ENCODE data around the gene PRR19.
A peak's percentile ranks its signal among the peaks of the same experiment; 100 is the strongest.
"Not testable (repeated sequence)": the region's sequence is repeated elsewhere in the genome, so short reads cannot be mapped to it uniquely, and the experiment has no call there.

PRR19 gene

GRCh38 chr19:42301646-42302203 lies at the start of gene PRR19:
Gene PRR19 (plus strand): TSS chr19:42302132. CDS start chr19:42309585, 7,453 bp downstream.
- no peak for DNase-seq

GRCh38 chr19:42252365-42253244 lies 49.3 kb upstream of the PRR19 start:
- DNase-seq, result no peak

- no peak for DNase-seq
Observed at GRCh38 chr19:42253245-42254088, 48.5 kb upstream of the PRR19 start.

- DNase-seq, result no peak
Observed at GRCh38 chr19:42254089-42254849, 47.7 kb upstream of the PRR19 start.

GRCh38 chr19:42254850-42255765 lies 46.8 kb upstream of the PRR19 start, which contains the start of gene ERF:
Gene ERF (minus strand): TSS chr19:42255128. CDS start chr19:42254999, 129 bp downstream.
- DNase-seq, result peak; percentile 77

GRCh38 chr19:42255766-42256745 lies 45.9 kb upstream of the PRR19 start:
- no peak for DNase-seq

GRCh38 chr19:42257842-42258241 lies 44.1 kb upstream of the PRR19 start:
- DNase-seq, result not testable (repeated sequence)

GRCh38 chr19:42261763-42262162 lies 40.2 kb upstream of the PRR19 start:
- no peak for DNase-seq

GRCh38 chr19:42266105-42266504 lies 35.8 kb upstream of the PRR19 start:
- not testable (repeated sequence) for DNase-seq

- not testable (repeated sequence) for DNase-seq
Observed at GRCh38 chr19:42266928-42267603, 34.9 kb upstream of the PRR19 start.

GRCh38 chr19:42267644-42268141 lies 34.2 kb upstream of the PRR19 start:
- no peak for DNase-seq

GRCh38 chr19:42268142-42268703 lies 33.7 kb upstream of the PRR19 start:
- DNase-seq, result peak; percentile 99

- DNase-seq, result peak; percentile 100
Observed at GRCh38 chr19:42268704-42269477, 33.0 kb upstream of the PRR19 start, which contains the start of gene CIC. Gene CIC (plus strand): TSS chr19:42269252. CDS start chr19:42271784, 2,532 bp downstream.

GRCh38 chr19:42269478-42270345 lies 32.2 kb upstream of the PRR19 start:
- no peak for DNase-seq

- DNase-seq, result no peak
Observed at GRCh38 chr19:42270346-42271044, 31.4 kb upstream of the PRR19 start.

GRCh38 chr19:42271045-42271419 lies 30.9 kb upstream of the PRR19 start:
- DNase-seq, result no peak

Data from amniotic stem cell (primary cell).